T-helper 1 cell treated with Interleukin-12 subunit alpha and Interleukin-12 subunit beta and Interleukin-4 antibody, amounts not matched to agents 30 ng/mL and 1 ng/mL, for 36 hours (primary cell): ENCODE results near the gene AADACL2. TPM values are rescaled to one million over a fixed set of nuclear protein-coding genes. Genes with fewer than 3 reads are reported as not detected.

Source experiments
- intact Hi-C: fragments of 100-400 bp; cut with micrococcal nuclease; formaldehyde crosslinking; loops from one replicate; pipeline ENCODE4 v1.15.1; 2024
- total RNA-seq: library from RNA; stranded (reverse); gene quantifications from 2 replicates; pipeline ENCODE4 v1.2.3, GENCODE V29; 2022

Gene AADACL2
- total RNA-seq, 1 donor from 2014 or later, result not detected

DNA sequence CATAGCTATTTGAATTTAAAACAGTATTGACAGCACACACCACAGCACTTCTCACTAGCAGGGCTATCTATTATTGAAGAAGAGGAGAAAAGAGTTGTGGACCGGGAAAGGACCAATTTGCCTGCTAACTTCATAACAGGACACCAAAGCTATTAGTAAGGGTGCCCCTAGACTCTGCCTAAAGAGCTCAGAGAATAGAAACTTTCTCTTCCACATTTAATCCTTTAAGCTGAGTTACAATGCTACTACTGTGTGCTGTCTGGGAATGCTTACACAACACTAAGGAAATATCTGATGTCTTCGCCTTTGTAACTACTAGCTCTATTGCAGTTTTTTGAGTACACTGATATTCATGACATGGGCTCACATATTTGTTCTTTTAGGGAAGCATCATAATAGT lies 66.7 kb downstream of the AADACL2 start:
- intact Hi-C loops, result no loop called here

- intact Hi-C loops, result no loop called here
Measured at GRCh38 chr3:151804267-151804666, 70.5 kb downstream of the AADACL2 start.

DNA sequence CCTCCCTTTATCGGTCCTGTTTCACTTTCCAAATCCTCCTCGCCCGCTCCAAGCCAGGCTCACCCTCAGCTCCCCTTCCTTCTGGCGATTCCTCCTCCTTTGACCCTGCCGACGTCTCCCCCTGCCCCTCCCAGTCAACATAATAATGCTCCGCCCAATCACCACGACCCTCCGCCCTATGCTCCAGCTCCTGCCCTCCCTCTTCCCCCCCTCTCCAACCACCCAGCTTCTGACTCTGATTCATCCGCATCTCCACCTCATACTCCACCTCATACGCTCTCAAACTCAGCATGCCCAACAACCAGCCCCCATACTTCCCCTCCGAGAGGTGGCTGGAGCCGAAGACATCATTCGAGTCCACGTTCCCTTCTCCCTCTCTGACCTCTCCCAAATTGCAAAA lies 73.1 kb downstream of the AADACL2 start:
- intact Hi-C loops, result no loop called here

Other genes starting within 250 kb of the AADACL2 start
- not detected in 2 replicates for gene AADAC, start 80.2 kb downstream of the AADACL2 start, total RNA-seq
- not detected in 2 replicates for gene SUCNR1, start 139.7 kb downstream of the AADACL2 start, total RNA-seq